Measurements from ENCODE around the gene CPEB1.

CPEB1 gene

DNA sequence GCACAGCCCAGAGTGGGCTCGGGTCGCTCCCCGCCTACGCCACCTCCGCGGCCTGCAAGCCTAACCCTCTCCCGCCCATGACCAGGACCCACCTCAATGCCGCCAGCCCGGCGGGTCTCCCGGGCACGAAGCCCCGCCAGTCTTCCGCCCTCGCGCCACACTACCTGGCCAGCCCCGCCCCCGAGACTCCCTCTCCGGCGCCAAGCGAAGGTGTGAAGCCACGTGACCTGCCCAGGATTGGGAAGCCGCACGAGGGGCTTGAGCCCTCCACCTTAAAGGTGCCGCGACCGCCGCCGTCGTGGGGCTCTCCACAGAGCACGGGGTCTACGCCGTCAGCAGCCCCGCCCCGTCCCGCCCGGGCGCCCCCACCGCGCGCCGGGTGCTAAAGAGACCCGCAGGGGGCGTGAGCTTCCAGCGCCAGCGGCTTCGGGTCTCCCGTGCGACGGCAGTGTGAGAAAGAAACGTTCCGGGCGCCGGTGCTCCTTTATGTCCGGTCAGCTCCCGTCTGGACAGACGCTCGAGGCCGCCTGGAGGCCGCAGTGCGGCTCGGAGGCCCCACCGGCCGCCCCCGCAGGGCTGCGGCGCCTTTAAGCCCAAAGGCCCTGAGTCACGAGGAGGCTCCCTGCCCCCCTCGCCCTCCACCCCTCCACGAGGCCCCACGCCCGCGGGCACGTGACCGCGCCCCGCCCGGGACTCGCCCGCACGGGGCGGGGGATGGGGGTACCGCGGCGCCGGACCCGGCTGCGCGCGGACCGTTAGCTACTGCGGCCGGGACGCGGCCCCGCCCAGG is at the start of gene CPEB1:
CPEB1 (minus strand) TSS at position 319 of the 790 bp plus-strand sequence. CDS start 18,904 bp downstream, outside the sequence.
- DNase-seq, result no peak

DNA sequence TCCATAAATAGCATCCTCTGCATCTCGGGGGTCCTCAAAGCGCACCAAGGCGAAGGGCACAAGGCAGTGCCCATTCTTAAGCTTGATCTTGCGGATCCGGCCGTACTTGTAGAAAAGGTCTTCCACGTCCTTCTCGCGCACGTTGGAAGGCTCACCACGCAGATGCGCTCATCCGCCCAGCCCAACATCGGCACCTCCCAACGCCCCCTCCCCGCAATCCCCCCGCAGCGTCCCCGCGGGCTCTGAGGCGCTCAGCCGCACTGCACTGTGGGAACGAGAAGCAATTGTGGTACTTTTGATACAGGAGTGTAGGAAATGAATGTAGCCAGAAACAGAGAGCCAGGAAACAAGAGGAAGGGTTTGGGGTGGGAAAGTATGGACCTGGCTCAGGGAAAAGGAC is 45.0 kb upstream of the CPEB1 start:
- DNase-seq, result no peak

DNA sequence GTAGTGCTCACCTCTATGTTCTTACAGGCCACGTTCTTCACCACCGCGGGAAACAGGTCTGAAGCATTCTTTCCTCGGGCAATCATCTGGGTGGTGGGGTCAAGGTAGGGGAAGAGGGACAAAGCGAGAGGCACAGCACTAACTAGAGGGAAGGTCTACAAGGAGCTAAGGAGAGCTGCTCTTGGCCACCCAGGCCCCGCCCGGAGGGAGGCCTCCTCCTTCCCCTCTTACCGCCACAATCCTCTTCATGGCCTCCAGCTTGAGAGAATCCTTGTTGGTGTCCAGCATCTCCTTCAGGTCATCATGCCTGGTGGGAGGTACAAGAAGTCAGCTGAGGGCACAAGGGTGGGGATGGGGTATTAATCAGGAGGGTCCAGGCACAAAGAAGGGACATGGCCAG is 42.0 kb upstream of the CPEB1 start:
- DNase-seq, result no peak

DNA sequence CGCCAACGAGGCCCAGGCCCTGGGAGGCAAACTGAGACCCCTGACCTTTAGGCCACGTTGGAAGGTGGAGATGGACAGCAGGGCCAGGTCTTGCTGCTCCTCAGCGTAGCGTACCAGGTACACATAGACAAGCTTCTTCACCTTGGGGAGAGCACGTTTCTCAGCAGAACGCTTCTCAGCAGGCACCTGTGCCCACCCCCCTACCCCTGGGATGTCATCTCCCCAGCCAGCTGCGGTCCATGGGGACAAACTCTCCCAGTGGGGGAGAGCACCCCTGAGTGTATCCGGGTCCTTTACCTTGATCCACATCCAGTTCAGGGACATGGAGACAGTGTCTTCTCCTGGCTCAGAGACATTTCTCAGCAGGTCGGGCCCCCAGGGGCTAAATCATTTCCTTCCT is 41.5 kb upstream of the CPEB1 start:
- DNase-seq, result no peak

DNA sequence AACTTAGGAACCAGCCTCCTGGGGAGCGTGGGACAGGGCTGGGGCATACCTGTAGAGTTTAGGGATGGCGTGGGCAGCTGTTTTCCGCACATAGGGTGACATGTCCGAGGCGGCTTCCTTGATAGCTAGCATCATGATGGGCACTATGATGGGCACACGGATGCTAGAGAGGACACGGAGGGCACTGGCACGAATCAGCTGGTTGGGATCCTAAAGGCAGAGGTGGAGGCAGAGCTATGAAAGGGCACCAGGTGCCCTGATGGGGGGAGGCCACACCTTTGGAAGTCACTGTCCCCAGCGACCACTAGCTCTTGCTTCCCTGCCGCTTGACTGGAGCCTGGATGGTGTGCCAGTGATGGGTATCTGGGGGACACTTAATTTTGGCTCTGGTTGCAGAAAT is 34.2 kb upstream of the CPEB1 start:
- no peak for DNase-seq

DNA sequence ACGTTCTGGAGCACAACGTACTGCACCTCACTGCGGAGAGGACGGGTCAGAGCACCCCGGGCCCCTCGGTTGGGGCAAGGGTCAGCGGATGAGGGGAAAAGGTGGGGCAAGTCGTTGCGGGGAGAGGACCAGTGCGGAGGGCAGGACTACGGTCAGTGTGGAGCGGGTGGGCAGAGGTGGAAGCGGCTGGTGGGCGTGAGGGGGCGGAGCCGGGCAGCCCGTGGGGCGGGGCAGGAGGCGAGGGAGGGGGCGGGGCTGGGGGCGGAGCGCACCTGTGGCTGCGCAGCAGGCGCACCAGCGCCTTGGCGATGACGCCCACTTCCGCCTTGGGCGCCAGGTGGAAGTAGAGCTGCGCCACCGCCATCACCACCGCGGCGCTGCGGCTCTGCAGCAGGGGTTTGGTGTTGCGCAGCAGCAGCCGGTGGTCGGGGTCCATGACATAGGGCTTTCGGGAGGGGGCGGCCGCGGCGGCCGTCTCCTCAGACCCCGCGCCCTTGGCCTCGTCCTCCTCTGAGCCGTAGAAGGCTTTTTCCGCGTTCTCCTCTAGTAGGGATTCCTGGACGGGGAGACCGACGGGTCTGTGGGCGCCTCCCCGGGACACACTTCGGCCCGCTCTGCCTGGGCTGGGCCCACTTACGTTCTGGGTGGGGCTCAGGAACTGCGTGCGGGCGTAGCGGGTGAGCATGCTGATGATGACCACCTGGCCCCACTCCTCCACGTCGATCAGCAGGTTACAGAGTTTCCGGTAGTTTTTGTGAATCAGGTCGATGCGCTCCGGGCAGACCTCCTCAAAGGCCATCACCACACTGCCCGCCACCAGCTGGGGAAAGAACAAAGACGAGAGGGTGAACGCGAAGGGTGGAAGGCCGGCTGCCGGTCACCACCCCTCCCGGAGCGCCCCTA is 33.3 kb upstream of the CPEB1 start:
- DNase-seq, result peak; percentile 76

DNA sequence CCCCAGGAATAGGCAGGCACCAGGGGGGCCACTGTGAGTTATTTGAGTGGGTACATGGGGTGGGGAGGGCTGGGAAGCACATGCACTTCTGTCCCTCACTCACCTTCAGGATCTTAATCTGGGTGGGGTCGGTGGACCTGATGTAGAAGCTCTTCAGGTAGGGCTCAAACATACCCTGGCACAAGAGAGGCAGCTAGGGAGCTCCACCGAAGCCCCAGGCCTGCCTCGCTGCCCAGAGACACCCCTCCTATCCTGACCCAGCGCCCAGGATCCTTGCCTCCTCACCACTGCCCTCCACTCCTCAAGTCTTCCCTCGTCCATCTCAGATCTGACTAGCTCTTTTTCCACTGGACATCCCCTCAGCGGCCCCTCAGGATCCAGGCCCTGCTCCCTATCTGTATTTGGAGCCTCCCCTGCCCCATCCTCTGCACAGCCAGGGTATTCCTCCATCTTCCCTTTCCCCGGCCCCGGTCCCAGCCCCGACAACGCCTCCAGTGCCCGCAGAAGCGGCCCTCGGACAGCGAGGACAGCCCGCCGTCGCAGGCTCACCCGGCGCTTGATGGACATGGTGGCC is 32.5 kb upstream of the CPEB1 start:
- no peak for DNase-seq

DNA sequence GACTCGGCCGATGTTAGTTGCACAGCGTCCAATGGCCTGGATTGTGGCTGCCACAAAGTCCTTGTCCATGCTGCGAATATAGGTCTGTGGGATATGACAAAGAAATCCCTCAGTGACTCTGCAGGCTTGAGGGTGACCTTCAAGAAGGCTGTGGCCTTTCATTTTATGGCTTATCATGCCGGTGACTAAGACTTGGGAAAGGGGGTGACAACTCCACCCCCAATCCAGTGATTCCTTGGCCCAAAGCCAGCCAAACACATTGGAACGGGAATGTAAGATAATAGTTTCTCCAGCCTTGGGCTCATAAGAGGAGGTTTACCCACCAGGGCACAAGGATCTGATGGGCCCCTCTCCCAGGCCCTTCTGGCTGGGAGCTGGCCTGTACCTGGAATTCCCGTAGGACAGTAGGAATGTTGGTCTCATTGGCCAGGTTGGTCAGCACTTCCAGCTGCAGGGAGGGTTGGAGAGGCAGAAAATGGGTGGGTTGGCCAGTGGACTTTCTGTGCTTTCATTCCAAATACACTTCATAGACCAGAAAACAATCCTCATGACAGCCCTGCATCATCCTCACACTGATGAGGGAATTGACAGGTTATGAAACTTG is 30.7 kb upstream of the CPEB1 start:
- DNase-seq, result no peak

DNA sequence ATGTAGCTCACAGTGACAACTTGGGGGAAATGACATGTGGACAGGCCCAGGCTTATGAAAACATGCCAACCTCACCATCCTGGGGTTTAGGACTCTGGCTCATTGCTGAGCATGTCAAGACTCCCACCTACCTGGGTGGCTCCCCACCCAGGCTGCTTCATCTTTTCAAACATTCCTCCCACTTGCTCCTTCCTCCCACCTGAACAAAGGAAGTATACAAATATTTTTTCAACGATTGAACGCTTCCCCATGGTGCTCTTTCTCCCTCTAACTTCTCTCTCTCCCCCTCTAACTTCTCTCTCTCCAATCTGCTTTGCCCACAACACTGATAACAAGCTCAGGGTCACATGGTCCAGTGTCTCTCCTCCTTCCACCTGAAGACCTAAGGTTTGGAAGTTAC is 27.7 kb upstream of the CPEB1 start:
- no peak for DNase-seq

DNA sequence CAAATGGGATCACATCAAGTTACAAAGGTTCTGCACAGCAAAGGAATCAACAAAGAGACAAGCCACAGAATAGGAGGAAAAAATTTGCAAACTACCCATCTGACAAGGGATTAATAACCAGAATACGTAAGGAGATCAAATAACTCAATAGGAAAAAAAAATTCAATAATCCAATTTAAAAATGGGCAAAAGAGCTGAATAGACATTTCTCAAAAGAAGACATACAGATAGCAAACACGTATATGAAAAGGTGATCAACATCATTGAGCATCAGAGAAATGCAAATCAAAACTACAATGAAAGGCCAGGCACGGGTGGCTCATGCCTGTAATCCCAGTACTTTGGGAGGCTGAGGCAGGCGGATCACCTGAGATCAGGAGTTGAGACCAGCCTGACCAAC is 23.5 kb upstream of the CPEB1 start:
- DNase-seq, result no peak

DNA sequence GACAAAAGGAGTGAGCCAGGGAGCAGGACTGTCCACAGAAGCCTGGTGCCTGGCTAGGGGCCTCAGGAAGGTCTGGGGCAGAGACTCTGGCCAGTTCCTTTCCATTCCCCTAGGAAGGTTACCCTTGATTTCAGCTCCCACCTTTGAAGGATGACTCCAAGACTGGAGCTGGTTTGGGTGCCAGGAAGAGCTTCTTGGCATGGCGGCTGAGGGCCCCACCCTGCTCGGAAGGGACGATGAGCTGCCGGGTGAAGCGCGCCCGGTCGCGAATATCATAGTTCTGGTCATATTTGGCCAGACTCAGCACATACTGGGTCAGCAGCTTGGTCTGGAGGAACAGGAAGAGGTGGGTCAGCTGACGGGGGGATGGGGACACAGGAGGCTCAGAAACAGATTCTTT is 19.4 kb upstream of the CPEB1 start:
- no peak for DNase-seq

DNA sequence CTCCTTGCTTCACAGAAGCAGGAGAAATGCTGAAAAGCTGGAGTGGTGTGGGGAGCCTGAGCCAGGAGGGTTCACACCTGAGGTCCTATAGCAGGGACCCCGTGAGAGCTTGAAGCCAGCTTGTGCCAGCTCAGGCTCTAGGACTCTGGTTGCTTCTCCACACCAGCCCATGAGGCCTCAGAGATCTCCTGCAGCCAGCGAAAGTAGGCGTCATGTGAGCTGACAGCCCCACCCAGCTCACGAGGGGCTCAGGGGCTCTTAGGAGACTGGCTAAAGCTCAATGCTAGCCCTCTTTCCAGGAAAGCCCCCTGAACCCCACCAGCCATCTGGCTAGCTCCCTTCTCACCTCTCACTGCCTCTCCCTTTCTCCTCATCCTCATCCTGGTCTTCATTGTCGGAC is 16.9 kb upstream of the CPEB1 start:
- no peak for DNase-seq

DNA sequence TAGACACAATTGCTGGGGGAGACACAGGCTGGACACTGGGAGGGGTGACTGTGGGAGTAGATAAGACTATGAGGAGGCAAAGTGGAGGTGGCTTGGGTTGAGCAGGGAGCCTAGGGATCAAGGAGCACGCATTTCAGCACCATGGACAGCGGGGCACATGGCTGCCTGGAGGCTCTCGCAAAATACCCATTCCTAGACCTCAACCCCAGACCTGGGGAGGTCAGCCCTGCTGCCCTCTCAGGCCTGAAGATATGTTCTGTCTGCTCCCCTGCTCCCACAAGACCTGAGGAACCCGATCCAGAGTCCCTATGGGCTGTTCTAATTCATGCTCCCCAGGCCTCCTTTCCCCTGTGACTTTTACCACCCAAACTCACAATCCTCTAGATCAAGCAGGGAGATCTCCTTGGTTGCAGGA is 16.0 kb upstream of the CPEB1 start:
- no peak for DNase-seq

DNA sequence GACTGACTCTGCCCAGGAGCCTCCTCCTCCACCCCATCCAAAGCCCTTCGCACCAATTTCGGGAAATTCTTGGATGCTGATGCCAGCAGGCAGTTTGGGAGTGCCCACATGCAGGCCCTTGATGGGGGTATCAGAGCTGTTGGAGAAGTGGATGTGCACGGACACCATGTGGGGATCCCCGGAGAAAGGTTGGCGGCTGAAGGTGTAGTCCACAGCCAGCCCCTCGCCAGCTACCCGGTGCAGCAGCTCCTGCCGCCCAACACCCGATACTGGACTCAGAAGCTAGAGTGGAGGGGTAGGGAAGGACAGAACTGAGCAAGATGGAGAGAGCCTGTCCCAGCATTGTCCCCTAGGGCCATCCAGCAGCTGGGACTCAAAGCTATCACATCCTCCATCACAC is 15.5 kb upstream of the CPEB1 start:
- no peak for DNase-seq

DNA sequence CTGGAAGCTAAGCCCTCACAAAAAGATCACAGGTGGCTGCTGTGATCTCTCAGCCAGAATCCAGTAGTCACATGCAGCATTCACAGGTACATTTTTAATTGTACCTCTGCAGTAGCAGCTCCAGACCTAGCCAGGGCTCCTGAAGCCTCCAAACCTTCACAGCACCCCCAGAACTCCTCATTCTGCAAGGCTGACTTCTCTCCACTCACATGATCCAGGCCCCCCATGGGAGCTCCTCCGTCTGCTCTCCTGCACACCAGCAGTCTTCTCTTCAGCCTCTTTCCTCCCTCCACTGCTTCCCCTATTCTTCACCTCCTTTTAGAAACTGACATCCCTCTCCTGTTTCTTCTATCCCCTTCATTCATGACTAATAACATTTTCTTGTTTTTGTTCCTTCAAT is 13.2 kb upstream of the CPEB1 start:
- no peak for DNase-seq

DNA sequence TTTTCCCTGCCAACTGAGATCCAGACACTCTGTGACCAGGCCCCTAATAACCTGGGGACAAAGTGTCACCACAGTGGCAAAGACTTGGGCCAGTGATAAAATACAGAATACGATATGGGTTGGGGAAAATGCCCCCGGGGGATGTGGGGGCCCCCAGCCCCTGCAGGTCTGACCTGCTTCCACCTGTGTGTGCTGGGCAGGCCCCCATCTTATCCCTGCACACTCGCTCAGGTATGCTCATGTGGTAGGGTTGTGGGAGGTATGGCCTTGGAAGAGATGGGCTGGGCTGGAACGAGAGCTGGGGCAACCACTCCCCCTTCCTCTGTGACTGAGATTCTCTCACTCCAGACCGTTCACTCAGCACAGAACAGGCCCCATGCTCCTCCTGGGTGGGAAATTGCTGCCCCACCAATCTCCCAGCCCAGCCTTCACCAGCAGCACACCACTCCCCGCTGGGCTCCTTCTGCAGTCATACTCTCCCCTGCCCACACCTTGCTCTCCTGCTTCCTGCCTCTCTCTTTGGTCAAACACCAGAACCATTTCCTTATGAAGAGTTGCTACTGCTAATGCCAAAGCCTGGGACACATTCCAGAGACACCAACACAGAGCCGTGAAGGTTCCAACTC is 9.6 kb upstream of the CPEB1 start:
- DNase-seq, result no peak

DNA sequence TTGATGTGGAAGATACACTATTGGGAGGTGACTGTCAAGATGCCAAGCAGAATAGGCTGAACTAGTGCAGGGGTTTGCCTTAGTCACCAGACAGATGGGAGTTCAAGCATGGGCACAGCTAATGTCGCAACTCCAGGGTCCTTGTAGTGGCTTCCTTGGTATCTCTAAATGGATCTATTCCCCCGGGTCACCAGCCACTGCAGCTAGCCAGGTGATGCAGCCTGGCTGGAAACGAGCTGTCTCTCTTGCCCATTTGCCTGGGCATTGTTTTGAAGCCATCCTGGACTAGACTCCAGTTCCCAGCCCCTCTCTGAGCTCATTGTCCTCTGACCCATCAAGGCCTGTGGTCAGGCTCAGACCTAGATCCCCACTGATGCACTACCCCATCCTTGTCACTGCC is 8.4 kb upstream of the CPEB1 start:
- DNase-seq, result no peak

DNA sequence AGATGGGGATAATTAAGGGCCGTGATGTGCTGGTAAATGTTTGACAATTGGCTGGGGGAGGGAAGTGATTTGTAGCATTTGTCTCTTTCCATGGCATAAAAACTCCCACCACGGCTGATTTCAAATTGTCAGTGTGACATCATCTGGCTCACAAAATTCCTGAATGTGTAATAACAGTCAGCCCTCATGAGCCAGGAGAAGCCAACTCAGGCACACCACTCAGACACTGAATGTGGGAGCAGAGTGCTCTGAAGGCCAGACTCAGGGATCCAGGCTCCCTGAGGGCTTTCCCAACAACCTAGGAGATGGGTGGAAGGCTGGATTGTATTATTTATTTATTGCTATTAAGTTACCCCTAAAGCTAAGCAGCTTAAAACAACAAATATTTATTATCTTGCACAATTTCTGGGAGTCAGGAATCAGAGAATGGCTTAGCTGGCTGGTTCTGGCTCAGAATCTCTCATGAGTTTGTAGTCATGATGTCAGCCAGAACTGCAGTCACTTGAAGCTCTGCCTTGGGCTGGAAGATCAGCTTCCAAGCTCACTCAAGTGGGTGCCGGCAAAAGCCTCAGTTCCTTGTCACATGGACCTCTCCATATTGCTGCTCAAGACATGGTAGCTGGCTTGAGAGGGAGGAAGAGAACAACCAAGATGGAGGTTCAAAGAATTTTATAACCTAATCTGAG is 6.5 kb upstream of the CPEB1 start:
- DNase-seq, result no peak

DNA sequence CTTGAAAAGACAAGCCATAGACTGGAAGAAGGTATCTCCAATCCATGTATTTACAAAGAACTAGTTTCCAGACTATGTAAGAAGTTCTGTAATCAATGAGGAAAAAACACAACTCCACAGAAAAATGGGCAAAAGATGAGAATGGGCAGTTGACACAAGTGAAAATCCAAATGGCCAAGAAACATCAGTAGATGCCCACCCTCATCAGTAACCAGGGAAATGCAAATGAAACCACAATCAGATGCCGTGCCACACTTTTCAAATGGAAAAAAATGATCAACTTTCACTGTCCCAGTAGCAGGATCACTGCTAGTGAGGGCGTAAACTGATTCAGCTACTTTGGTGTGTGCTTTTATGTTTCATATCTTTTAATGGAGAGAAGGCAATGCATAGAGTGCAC is 4.5 kb upstream of the CPEB1 start:
- no peak for DNase-seq

DNA sequence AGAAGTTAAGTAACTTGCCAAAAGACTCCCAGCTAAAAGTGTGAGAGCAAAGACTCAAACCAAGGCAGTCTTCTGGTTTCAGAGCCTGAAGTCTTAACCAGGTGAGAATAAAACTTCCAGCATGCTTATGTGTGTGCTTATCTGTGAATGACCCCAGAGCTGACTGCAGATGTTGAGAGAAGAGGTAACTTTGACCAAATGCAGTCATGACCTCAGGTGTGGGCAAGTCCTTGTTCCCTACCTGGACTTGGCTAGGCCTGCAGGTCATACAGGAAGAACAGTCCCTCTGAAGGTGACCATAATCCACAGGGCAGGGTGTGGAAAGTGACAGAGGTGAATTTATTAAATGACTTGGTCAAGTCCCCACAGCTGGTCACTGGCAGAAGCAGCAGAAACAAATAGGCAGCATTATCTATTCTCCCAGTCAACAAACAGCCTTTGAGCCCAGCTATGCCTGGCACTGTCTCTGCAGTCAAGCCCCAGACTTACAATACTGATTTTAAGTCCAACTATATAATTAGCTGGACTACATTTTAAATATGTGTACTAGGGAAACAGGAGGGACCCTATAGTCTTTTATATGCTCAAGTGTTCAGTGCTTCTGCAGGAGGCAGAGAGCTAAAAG is 3.0 kb upstream of the CPEB1 start:
- DNase-seq, result no peak

DNA sequence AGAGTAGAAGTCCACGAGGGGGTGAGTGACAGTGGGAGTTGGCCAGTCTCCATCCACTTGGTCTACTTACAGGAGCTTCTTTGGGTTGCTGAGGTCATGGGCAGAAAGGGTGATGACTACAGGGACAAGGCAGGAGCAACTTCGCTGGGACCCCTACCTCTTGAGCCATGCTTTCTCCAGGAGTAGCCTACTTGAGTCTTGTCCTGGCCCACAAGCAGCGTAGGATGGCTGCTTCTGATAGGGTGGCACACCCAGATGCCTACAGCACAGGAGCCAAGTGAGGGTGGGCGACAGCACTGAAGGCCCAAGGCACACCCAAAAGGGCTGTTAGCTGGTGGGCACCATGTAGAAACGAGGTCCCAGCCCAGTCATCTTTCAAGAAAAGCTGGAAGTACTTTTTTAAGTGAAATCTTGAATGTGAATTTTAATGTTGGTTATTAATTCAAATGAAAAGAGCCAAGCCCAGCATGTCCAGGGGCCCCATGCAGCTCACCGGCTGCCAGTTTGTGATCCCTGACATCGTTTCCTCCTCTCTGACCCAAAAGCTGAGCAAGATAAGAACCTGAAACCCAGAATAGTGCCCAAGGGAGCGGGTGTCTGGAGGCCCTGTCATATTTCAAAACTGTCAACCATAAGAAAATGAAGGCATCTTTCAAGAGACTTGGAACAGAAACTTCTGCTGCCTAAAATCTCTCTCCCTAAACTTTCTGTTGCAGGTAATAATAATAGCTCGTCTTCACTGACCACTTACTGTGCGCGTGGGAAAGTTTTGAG is 2.2 kb upstream of the CPEB1 start:
- no peak for DNase-seq
